GM12892 (cell line): Measurements from ENCODE around the gene CYBA.

Experiments used
- POLR2A ChIP-seq: IDR thresholded peaks from 2 replicates; pipeline ENCODE4 v1.6.1; 2011; ENCODE audit warnings: low read depth, low read length, control low read depth
- TAF1 ChIP-seq: IDR thresholded peaks from 2 replicates; pipeline ENCODE4 v1.6.1; 2011; ENCODE audit warnings: low read depth, mild to moderate bottlenecking, control low read depth, low read length, borderline replicate concordance

DNA sequence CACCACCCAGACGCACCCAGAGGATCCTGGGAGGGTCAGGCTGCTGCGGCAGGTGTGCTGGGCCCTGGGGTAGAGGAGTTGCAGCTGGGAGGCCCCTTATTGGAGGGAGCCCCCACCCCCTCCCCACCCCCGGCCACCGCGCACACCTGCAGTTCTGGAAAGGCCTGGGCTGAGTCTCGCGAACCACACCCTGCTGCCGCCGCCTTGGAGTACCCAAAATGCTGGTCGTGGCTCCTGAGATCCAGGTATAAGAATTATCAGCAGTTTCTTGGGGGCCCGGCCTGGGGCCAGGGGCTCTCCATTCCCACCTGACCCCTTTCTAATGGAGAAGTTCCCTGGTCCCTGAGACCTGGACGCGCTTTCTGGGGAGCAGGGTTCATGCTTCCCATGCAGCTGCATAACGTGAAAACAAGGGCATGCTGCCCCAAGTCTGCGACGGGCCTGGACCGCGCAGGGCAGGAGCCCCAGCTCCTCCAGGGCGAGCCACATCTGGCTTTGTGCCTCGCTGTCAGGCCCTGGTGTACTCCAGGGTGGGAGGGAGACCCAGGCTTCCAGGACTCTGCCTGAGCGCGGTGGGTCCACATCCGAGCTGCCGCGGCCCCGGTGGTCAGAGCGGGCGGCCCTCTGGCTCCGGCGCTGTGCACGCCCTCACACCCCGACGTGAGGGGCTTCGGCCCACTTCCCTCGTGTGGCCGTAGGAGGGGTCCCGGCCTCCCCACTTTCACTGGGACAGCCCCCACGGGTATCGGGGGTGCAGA lies 42.7 kb upstream of the CYBA start:
- TF ChIP-seq POLR2A = no peak
- no peak for TF ChIP-seq TAF1
